ENCODE data around the gene CARD10. TPM values are rescaled to one million over a fixed set of nuclear protein-coding genes. Genes with fewer than 3 reads are reported as not detected.
A peak's percentile ranks its signal among the peaks of the same experiment; 100 is the strongest.

CARD10 gene
- total RNA-seq, 2 experiments from 2014 or later = 0.08 TPM; not detected in 1

DNA sequence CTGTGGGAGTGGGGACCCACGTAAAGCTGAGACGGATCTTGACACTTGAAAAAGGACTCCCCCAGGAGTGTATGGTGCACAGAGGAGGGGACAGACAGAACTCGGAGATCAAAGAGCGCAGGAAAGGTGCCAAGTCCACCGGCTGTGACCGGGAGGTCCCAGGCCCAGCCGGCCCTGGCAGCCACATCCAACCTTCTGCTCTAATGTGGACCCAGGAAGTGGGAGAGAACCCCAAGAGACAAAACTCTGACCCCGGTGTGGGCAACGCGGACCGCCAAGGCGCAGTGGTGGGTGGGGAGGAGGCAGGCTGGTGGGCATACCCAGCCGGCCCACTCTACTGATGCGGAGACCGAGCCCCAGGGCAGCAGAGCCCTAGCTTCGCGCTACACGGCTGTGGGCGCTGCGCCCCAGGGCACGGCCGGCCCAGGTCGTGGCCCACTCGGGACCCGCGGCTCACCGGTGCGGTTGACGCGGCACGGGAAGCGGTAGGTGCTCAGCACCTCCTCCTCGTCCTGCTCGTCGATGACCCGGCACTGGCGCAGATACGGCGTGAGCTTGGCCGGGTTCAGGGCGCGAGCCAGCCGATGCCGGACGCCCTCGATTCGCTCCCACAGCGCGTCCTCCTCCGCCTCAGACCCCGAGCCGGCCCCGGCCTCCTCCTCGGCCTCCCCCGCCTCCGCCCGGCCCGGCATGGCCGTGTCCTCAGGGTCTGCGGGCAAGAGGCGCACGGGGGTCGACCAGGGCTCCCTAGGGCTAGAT is 527 bp downstream of the CARD10 start:
- ChIA-PET CTCF (no interaction called here), POLR2A (no interaction called here)
- Mint-ChIP-seq H3K27ac (no peak overlapping the region), H3K27me3 (peaks cover 52% of the 10 kb centered on the region), H3K9me3 (no peaks in the 10 kb centered on the region), H3K4me1 (peaks cover 10% of the 10 kb centered on the region), H3K4me3 (peak overlapping the region; percentile 48), H3K36me3 (ENCODE audit: low read depth) (peaks cover 3% of the 10 kb centered on the region)
- DNase-seq = no peak

DNA sequence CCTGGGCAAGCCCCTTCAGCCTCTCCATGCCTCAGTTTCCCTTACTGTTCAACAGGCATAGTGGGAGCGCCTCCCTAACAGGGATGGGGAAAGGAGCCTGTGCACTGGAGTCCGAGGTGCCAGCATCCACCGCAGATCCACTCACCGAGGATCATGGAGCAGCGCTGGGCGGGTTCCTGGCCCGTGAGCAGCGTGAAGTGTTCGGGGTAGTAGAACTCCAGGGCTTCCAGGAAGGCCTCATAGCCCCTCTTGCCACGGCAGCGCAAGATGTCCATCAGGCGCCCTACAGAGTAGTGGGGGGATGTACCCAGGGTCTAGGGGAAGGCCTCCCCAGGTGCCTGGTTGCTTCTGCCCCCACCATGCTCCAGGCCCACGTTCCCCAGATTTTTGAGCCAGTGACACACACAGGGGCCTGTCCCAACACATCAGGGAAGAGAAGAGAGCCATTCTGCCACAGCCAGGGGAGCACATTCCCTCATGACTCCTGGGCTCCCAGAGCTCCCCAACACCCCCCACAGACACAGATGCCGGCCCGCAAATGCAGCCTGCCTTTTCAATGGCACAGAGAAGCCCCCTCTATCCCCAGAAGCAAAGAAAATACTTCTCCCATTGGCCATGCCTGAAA is 1.3 kb downstream of the CARD10 start:
- POLR2A ChIA-PET = no interaction called here
- H3K4me1 Mint-ChIP-seq = peaks cover 10% of the 10 kb centered on the region
- H3K27me3 Mint-ChIP-seq = peaks cover 46% of the 10 kb centered on the region
- no peak for DNase-seq
- CTCF ChIA-PET = no interaction called here
- H3K36me3 Mint-ChIP-seq (ENCODE audit: low read depth) = peaks cover 3% of the 10 kb centered on the region
- no peak overlapping the region for H3K27ac Mint-ChIP-seq
- H3K4me3 Mint-ChIP-seq = peak overlapping the region; percentile 48
- no peaks in the 10 kb centered on the region for H3K9me3 Mint-ChIP-seq

DNA sequence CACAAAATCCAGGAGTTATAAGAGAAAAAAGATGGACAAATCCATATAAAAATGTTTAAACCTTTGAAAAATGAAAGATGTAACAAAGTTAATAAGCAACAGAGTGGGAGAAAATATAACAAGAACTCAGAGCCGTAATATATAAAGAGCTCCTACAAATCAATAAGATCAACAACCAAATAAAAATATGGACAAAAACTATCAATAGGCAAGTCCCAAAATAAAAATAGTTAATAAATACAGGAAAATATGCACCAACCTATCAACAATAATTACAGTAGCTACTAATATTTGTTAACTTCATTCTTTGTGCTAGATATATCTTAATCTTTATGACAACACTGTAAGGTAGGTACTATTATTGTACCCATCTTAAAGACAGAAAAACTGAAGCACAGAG is 2.8 kb downstream of the CARD10 start:
- no peak overlapping the region for H3K4me3 Mint-ChIP-seq
- H3K9me3 Mint-ChIP-seq = no peaks in the 10 kb centered on the region
- peaks cover 10% of the 10 kb centered on the region for H3K4me1 Mint-ChIP-seq
- H3K27ac Mint-ChIP-seq = no peak overlapping the region
- H3K27me3 Mint-ChIP-seq = peaks cover 36% of the 10 kb centered on the region
- CTCF ChIA-PET = interaction anchor here (0.6 to 1.0 kb wide), 2 partner anchors 17 to 221 kb away, joined by 3 to 4 read pairs; no protein-coding TSS in a partner anchor
- POLR2A ChIA-PET = no interaction called here
- H3K36me3 Mint-ChIP-seq (ENCODE audit: low read depth) = peaks cover 3% of the 10 kb centered on the region
- no peak for DNase-seq

DNA sequence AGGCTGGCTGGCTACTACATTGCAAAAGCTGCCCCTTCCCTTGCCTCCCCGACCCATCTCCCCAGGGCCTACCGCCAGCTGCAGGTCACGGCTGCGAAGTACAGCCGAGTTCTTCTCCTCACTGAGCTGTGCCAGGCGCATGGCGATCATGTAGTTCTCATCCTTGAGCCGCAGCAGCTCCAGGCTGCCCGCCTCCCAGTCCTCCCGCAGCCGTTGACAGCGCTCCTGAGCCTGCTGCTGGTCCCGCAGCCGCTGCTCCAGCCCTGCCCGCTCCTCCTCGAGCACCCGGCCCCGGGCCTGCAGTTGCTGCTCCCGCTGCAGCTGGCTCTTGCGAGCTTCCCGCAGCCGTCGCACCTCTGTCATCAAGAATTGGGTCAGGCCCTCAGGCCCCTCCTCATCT is 3.3 kb downstream of the CARD10 start:
- DNase-seq = no peak
- H3K9me3 Mint-ChIP-seq = no peaks in the 10 kb centered on the region
- ChIA-PET CTCF (interaction anchor here (0.6 to 1.0 kb wide), 2 partner anchors 23 to 221 kb away, joined by 3 to 4 read pairs; no protein-coding TSS in a partner anchor), POLR2A (no interaction called here)
- no peak overlapping the region for H3K27ac Mint-ChIP-seq
- no peak overlapping the region for H3K4me3 Mint-ChIP-seq
- peaks cover 3% of the 10 kb centered on the region for H3K36me3 Mint-ChIP-seq (ENCODE audit: low read depth)
- H3K27me3 Mint-ChIP-seq = peaks cover 30% of the 10 kb centered on the region
- peaks cover 10% of the 10 kb centered on the region for H3K4me1 Mint-ChIP-seq

DNA sequence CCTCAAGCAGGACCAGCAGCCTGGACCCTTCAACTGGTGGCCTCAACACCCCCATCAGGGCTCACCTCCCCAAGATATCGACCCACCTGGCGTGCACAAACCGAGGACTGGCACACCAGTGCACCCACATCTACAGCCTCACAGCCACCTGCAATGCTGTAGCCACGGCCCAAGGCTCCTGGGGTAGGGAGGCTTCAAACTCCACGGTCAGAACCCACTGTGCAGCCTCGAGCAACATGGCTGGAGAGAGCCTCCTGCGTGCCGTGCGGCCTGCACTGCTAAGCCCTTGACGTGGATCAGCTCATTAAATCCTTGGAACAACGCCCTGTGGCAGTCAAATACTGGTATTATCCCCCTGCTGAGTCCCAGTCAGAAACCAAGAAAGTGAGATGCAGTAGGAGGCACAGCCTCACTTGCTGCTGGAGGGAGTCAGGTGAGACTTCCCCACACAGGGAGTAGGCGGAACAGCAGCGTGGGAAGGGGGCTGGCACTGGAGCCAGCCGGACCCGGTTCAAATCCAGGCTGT is 4.6 kb downstream of the CARD10 start:
- peaks cover 22% of the 10 kb centered on the region for H3K27me3 Mint-ChIP-seq
- no peak overlapping the region for H3K27ac Mint-ChIP-seq
- no peak overlapping the region for H3K4me3 Mint-ChIP-seq
- peaks cover 3% of the 10 kb centered on the region for H3K36me3 Mint-ChIP-seq (ENCODE audit: low read depth)
- peaks cover 6% of the 10 kb centered on the region for H3K4me1 Mint-ChIP-seq
- no peak for DNase-seq
- H3K9me3 Mint-ChIP-seq = no peaks in the 10 kb centered on the region
- POLR2A ChIA-PET = no interaction called here
- CTCF ChIA-PET = no interaction called here

DNA sequence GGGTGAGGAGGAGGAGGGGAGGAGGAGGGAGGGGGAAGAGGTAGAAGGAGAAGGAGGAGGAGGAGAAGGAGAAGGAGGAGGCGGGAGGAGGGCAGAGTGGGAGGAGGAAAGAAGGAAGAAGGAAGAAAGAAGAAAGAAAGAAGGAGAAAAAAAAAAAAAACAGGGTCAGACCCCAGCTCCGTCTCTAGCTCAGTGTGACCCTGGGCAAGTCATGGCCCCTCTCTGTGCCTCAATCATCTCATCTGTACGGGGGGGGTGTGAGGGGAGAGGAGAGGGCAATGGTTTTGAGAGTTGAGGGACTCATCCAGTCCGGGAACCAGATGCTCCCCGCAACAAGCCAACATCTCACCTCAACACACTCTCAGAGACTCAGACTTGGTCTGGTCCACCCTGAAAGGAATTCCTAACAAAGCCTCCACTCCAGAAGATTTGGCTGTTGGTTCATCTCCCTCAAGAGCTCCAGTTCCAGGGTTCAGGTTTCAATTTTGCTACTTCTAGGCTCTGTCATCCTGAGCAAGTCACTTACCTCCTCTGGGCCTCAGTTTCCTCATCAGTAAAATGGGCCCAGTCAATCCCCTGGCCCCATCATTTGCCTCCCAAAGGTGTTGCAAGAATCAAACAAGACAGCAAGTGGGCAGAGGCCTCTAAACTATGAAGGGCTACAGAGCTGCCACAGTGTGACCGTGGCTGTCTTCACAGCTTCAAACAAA is 7.7 kb downstream of the CARD10 start:
- POLR2A ChIA-PET = interaction anchor here (0.8 kb wide), 1 partner anchor 21 kb away, joined by 3 read pairs; no protein-coding TSS in a partner anchor
- no peaks in the 10 kb centered on the region for H3K9me3 Mint-ChIP-seq

DNA sequence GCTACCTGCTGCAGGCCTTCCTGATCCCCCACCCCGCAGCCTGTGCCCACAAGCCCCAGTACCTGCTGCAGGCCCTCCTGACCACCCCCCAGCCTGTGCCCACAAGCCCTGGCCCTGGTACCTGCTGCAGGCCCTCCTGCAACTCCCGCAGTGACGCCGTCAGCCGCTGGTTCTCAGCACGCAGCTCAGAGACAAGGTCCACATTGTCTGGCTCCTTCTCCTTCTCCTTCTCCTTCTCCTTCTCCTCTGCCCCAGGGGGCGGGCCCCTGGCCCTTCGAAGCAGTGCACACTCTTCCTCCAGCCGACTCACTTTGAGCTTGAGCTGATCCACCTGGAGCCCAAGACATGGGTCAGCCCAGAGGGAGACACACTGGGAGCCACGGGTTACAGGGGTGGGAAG is 9.1 kb downstream of the CARD10 start:
- H3K27ac Mint-ChIP-seq = no peak overlapping the region
- ChIA-PET CTCF (no interaction called here), POLR2A (no interaction called here)
- no peaks in the 10 kb centered on the region for H3K36me3 Mint-ChIP-seq (ENCODE audit: low read depth)
- H3K9me3 Mint-ChIP-seq = no peaks in the 10 kb centered on the region
- peaks cover 5% of the 10 kb centered on the region for H3K27me3 Mint-ChIP-seq
- H3K4me3 Mint-ChIP-seq = no peak overlapping the region
- no peaks in the 10 kb centered on the region for H3K4me1 Mint-ChIP-seq
- DNase-seq = no peak

More for the DNA sequence above, 7.7 kb downstream of the CARD10 start:
- no peak for DNase-seq
- Mint-ChIP-seq H3K27me3 (peaks cover 8% of the 10 kb centered on the region), H3K4me3 (no peak overlapping the region), H3K4me1 (no peaks in the 10 kb centered on the region), H3K27ac (no peak overlapping the region), H3K36me3 (ENCODE audit: low read depth) (no peaks in the 10 kb centered on the region)
- CTCF ChIA-PET = interaction anchor here (0.7 to 1.6 kb wide), 2 partner anchors 39 to 59 kb away, joined by 3 to 4 read pairs; no protein-coding TSS in a partner anchor

DNA sequence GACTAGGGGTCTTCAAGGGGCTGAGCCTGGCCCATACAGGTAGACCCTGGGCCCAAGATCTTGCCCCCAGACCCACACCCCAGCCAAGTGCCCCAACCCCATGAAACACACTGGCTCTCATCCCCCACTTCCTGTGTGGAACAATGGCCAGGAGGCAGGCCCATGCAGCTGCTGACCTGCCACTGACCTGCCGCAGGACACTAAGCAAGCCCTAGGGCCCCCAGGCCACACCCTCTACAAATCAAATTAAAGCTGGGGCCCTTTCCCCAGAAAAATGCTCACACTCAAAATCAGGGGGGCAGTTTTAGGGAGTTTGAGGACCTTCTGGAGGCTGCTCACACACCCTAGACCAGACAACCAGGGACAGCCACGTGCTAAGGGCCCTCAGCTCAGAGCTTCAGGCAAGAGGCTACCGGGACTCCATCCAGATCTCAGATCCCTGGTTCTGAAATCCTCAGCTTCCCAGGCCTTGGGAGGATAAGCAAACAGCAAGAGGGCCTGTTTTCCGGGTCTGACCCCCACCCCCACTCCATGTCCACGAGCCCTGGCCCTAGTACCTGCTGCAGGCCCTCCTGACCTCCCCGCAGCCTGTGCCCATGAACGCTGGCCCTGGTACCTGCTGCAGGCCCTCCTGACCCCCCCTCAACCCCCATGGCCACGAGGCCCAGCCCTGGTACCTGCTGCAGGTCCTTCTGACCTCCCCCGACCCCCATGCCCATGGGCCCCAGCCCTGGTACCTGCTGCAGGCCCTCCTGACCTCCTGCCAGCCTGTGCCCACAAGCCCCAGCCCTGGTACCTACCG is 10.0 kb downstream of the CARD10 start:
- Mint-ChIP-seq H3K9me3 (no peaks in the 10 kb centered on the region), H3K4me1 (no peaks in the 10 kb centered on the region), H3K4me3 (no peak overlapping the region), H3K27me3 (peaks cover 5% of the 10 kb centered on the region), H3K36me3 (ENCODE audit: low read depth) (no peaks in the 10 kb centered on the region), H3K27ac (no peak overlapping the region)
- ChIA-PET CTCF (no interaction called here), POLR2A (no interaction called here)
- no peak for DNase-seq

DNA sequence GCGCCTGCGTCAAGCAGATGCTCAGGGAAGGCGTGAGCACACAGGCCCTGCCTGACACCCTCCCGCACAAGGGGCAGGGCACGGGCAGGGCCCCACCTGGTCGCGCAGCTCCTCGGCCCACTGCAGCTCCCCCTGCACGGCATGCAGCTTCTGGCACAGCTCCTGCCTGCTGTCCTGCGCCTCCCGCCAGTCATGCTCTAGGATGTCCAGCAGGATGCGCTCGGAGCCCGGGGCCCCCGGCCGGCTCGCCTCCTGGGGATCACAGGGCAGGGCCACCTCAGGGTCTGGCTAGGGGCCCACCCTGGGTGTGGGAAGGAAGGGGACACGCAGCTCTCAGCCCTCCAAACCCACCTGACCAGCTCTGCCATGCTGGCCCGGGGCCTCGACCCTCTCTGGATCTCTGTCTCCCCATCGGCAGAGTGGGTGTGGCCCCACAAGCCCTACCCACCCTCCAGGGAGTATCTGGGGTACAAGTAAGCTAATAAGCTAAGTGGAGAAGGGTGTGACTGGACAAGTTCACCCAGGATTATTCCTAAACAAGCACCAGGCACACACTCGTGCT is 10.7 kb downstream of the CARD10 start:
- ChIA-PET CTCF (no interaction called here), POLR2A (no interaction called here)
- no peak overlapping the region for H3K4me3 Mint-ChIP-seq
- H3K9me3 Mint-ChIP-seq = no peaks in the 10 kb centered on the region
- no peak for DNase-seq
- H3K36me3 Mint-ChIP-seq (ENCODE audit: low read depth) = no peaks in the 10 kb centered on the region
- peaks cover 5% of the 10 kb centered on the region for H3K27me3 Mint-ChIP-seq
- no peaks in the 10 kb centered on the region for H3K4me1 Mint-ChIP-seq
- no peak overlapping the region for H3K27ac Mint-ChIP-seq

DNA sequence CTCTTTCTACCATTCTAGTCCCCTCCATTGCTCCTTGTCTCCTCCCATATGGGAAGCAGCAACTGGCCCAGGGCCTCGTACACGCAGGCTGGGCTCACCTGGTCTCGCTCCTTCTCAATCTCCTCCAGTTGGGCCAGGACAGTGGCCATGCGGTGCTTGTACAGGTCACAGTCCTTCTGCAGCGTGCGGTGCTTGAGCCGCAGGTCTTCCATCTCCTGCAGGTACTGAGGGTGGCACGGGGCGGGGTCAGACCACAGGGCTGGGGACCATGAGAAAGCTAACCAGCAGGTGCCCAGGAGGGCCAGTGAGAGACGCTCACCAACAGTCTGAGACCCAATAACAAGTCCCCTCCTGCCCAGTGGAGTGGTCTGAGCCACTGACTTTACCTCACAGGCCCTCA is 11.5 kb downstream of the CARD10 start:
- no peaks in the 10 kb centered on the region for H3K36me3 Mint-ChIP-seq (ENCODE audit: low read depth)
- CTCF ChIA-PET = interaction anchor here (1.3 kb wide), 1 partner anchor 9 kb away, joined by 4 read pairs; no protein-coding TSS in a partner anchor

DNA sequence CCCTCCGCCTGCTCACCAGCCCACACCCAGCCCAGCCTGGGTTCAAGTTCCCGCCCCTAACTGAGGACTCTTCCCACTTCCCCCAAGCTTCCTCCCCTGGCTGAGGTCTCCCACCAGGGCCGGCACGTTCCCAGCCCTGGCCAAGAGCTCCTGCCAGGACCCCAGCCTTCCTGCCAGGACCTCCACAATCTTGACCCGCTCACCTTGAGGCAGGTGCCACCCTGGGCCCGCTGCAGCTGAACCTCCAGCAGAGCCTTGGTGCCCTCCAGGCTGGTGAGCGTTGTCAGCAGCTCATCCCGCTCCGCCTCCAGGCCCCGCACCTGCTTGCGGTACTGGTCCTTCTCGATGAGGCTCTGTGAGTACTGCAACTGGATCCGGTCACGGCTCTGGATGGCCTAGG is 13.2 kb downstream of the CARD10 start:
- peaks cover 9% of the 10 kb centered on the region for H3K4me1 Mint-ChIP-seq
- H3K36me3 Mint-ChIP-seq (ENCODE audit: low read depth) = no peaks in the 10 kb centered on the region
- peaks cover 4% of the 10 kb centered on the region for H3K27me3 Mint-ChIP-seq
- DNase-seq = no peak
- POLR2A ChIA-PET = interaction anchor here (0.9 to 1.6 kb wide), 3 partner anchors 19 to 276 kb away, joined by 3 read pairs; no protein-coding TSS in a partner anchor
- no peak overlapping the region for H3K4me3 Mint-ChIP-seq
- CTCF ChIA-PET = interaction anchor here (0.6 to 1.7 kb wide), 3 partner anchors 9 to 34 kb away, joined by 3 to 4 read pairs (median 3); no protein-coding TSS in a partner anchor
- H3K27ac Mint-ChIP-seq = no peak overlapping the region
- no peaks in the 10 kb centered on the region for H3K9me3 Mint-ChIP-seq

More for the DNA sequence above, 11.5 kb downstream of the CARD10 start:
- Mint-ChIP-seq H3K4me3 (no peak overlapping the region), H3K27ac (no peak overlapping the region), H3K9me3 (no peaks in the 10 kb centered on the region), H3K4me1 (no peaks in the 10 kb centered on the region), H3K27me3 (peaks cover 8% of the 10 kb centered on the region)
- DNase-seq = no peak
- POLR2A ChIA-PET = no interaction called here

DNA sequence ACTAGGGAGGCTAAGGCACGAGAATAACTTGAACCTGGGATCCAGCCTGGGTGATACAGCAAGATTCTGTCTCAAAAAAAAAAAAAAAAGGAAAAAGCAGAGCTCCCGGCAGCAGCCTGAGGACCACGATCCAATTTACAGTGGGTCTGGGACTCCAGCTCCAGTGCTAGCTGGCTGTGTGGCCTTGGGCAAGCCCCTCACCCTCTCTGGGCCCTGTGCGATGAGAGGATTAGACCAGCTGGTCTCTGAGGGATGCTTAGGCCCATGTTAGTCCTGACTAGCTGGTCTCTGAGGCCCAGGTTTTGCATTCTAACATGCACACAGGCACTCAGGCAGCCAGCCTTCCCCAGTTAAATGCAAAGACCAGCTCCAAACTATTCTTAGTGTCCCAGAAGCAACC is 13.7 kb downstream of the CARD10 start:
- Mint-ChIP-seq H3K4me1 (peaks cover 9% of the 10 kb centered on the region), H3K9me3 (no peaks in the 10 kb centered on the region), H3K36me3 (ENCODE audit: low read depth) (no peaks in the 10 kb centered on the region), H3K4me3 (no peak overlapping the region), H3K27me3 (peaks cover 9% of the 10 kb centered on the region), H3K27ac (no peak overlapping the region)
- CTCF ChIA-PET = interaction anchor here (0.7 to 1.3 kb wide), 2 partner anchors 19 to 34 kb away, joined by 3 read pairs; no protein-coding TSS in a partner anchor
- no peak for DNase-seq
- POLR2A ChIA-PET = interaction anchor here (0.6 to 1.6 kb wide), 4 partner anchors 19 to 565 kb away, joined by 3 to 4 read pairs (median 3); no protein-coding TSS in a partner anchor

Measured in activated CD4-positive, alpha-beta memory T cell treated with anti-CD3 and anti-CD28 coated beads, Interleukin-2, amount 10 ng/mL, durations not matched to agents 7 days and 5 days (primary cell).